ENCODE measurements around the gene PHLDB1. TPM values are rescaled to one million over a fixed set of nuclear protein-coding genes. Genes with fewer than 3 reads are reported as not detected.
"Not testable (repeated sequence)": the region's sequence is repeated elsewhere in the genome, so short reads cannot be mapped to it uniquely, and the experiment has no call there.

Gene PHLDB1
- total and polyA plus RNA-seq, 3 donors from 2014 or later, result 51.1 to 102 (median 95.9) TPM

GRCh38 chr11:118597556-118597955 is 9.9 kb upstream of the PHLDB1 start:
- intact Hi-C loops (cut with DNase I; ENCODE audit: low total_unique reads), result loop anchor here (10.0 kb wide), 1 partner anchor 57 kb away; no protein-coding TSS in a partner anchor
- no peaks in the 10 kb centered on the region for H3K4me1 ChIP-seq
- H3K27ac ChIP-seq, result no peak overlapping the region
- no peak for TF ChIP-seq POLR2A (IDR thresholded peaks at IDR 0.05)
- TF ChIP-seq CTCF (IDR thresholded peaks at IDR 0.05), result no peak
- no peak overlapping the region for H3K4me3 ChIP-seq
- no peaks in the 10 kb centered on the region for H3K27me3 ChIP-seq
- no peaks in the 10 kb centered on the region for H3K36me3 ChIP-seq (ENCODE audit: low read depth, missing control alignments)
- WGBS, 2 donors, result 90 to 92% methylated on average over 9 of the region's 9 CpGs
- H3K9me3 ChIP-seq, result no peaks in the 10 kb centered on the region
- DNase-seq, result no peak

- TF ChIP-seq POLR2A (IDR thresholded peaks at IDR 0.05) (no peak), CTCF (IDR thresholded peaks at IDR 0.05) (no peak)
- Histone ChIP-seq H3K4me3 (no peak overlapping the region), H3K4me1 (peaks cover 34% of the 10 kb centered on the region), H3K27me3 (no peaks in the 10 kb centered on the region), H3K36me3 (ENCODE audit: low read depth, missing control alignments) (no peaks in the 10 kb centered on the region), H3K27ac (peak overlapping the region in 1 of 2 donors; percentile 97), H3K9me3 (no peaks in the 10 kb centered on the region)
- DNase-seq, result peak; percentile 61
- intact Hi-C loops (cut with DNase I; ENCODE audit: low total_unique reads), result no loop called here
- WGBS, 2 donors, result 38 to 56% methylated on average over 3 of the region's 3 CpGs
Measured at GRCh38 chr11:118602331-118602730, 5.1 kb upstream of the PHLDB1 start.

GRCh38 chr11:118603709-118604108 is 3.7 kb upstream of the PHLDB1 start:
- Histone ChIP-seq H3K27ac (peak overlapping the region in 1 of 2 donors; percentile 97), H3K4me1 (peaks cover 34% of the 10 kb centered on the region)
- 59 to 69% methylated on average over 8 of the region's 8 CpGs for WGBS, 2 donors
- H3K9me3 ChIP-seq; intact Hi-C loops (cut with DNase I; ENCODE audit: low total_unique reads); H3K4me3 ChIP-seq; H3K36me3 ChIP-seq (ENCODE audit: low read depth, missing control alignments); H3K27me3 ChIP-seq; DNase-seq: not testable (repeated sequence)

- H3K4me1 ChIP-seq, result peaks cover 34% of the 10 kb centered on the region
- intact Hi-C loops (cut with DNase I; ENCODE audit: low total_unique reads), result no loop called here
- TF ChIP-seq CTCF (IDR thresholded peaks at IDR 0.05) (no peak), POLR2A (IDR thresholded peaks at IDR 0.05) (no peak)
- H3K4me3 ChIP-seq, result no peak overlapping the region
- no peaks in the 10 kb centered on the region for H3K9me3 ChIP-seq
- H3K27me3 ChIP-seq, result no peaks in the 10 kb centered on the region
- 54 to 60% methylated on average over 3 of the region's 3 CpGs for WGBS, 2 donors
- peak overlapping the region; percentile 13 to 97 for H3K27ac ChIP-seq
- no peak for DNase-seq
- no peaks in the 10 kb centered on the region for H3K36me3 ChIP-seq (ENCODE audit: low read depth, missing control alignments)
Measured at GRCh38 chr11:118604566-118604965, 2.8 kb upstream of the PHLDB1 start.

GRCh38 chr11:118605116-118605867 is 2.1 kb upstream of the PHLDB1 start:
- no peak overlapping the region for H3K4me3 ChIP-seq
- H3K36me3 ChIP-seq (ENCODE audit: low read depth, missing control alignments), result no peaks in the 10 kb centered on the region
- DNase-seq, result peak; percentile 82
- TF ChIP-seq CTCF (IDR thresholded peaks at IDR 0.05) (no peak), POLR2A (IDR thresholded peaks at IDR 0.05) (no peak)
- no peaks in the 10 kb centered on the region for H3K9me3 ChIP-seq
- peak overlapping the region; percentile 33 to 97 for H3K27ac ChIP-seq
- WGBS, 2 donors, result 40 to 50% methylated on average over 7 to 10 of the region's 10 CpGs
- intact Hi-C loops (cut with DNase I; ENCODE audit: low total_unique reads), result no loop called here
- peaks cover 34% of the 10 kb centered on the region for H3K4me1 ChIP-seq
- H3K27me3 ChIP-seq, result no peaks in the 10 kb centered on the region
